GM19467 (cell line): Measurements from ENCODE around the gene RBM15.

Experiments
- ATAC-seq: cut with Tn5 transposase; IDR thresholded peaks from one replicate; pipeline ENCODE4 v1.9.1; 2021; ENCODE audit warnings: mild to moderate bottlenecking, moderate library complexity; ENCODE audit not compliant: unreplicated experiment

Gene RBM15

GRCh38 chr1:110393691-110394492, 54.7 kb downstream of the RBM15 start:
- ATAC-seq, result no peak

- ATAC-seq, result no peak
These were observed 55.3 kb downstream of the RBM15 start for GRCh38 chr1:110394493-110394820.
